Right lobe of liver (tissue), 4 donors: ENCODE data around the gene ADPRHL1.

Source experiments
- POLR2A ChIP-seq: fragments of 450-650 bp; IDR thresholded peaks from one replicate; pipeline ENCODE4 v1.6.1; 2017; ENCODE audit warnings: antibody characterized with exemption, mild to moderate bottlenecking
- TF ChIP-seq, protein P1 (sequence below), 4 donors: fragments of 200-600 bp in 3 of 4; fragments of 450-650 bp in 1 of 4; IDR thresholded peaks; one replicate each; pipeline versions ENCODE4 v1.5.1 to v1.8.0; 2016 to 2022; ENCODE audit warnings: antibody characterized with exemption in 4 of 4, mild to moderate bottlenecking in 2 of 4
- donor health status: DM: no; HTN: no; CAD: no.
- donor health status: DM: no; HTN: no; CAD: no.
- donor health status: DM: no; HTN: yes; CAD: no.

DNA sequence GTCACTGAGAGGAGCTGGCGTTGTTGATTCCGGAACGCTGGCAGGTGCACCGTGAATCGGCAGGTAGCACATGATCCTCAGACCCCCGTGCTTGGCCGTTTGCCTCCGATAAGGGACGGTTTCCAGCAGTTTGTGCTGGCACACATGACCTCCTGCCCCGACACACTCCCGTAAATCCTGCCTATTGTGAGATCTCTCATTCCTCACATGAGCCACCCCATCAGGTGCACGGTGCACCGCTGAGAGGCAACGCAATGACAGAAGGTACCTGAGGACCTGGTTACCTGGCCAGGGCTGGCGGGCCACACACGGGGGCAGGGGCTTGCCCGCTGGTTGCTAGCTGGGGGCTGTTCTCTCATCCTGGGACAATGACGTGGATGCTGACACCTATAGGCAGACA lies 2.1 kb upstream of the ADPRHL1 start:
- no peak for TF ChIP-seq POLR2A
- TF ChIP-seq, protein P1, sequence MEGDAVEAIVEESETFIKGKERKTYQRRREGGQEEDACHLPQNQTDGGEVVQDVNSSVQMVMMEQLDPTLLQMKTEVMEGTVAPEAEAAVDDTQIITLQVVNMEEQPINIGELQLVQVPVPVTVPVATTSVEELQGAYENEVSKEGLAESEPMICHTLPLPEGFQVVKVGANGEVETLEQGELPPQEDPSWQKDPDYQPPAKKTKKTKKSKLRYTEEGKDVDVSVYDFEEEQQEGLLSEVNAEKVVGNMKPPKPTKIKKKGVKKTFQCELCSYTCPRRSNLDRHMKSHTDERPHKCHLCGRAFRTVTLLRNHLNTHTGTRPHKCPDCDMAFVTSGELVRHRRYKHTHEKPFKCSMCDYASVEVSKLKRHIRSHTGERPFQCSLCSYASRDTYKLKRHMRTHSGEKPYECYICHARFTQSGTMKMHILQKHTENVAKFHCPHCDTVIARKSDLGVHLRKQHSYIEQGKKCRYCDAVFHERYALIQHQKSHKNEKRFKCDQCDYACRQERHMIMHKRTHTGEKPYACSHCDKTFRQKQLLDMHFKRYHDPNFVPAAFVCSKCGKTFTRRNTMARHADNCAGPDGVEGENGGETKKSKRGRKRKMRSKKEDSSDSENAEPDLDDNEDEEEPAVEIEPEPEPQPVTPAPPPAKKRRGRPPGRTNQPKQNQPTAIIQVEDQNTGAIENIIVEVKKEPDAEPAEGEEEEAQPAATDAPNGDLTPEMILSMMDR (IDR thresholded peaks at IDR 0.05), result no peak
